GM12878 (cell line): ENCODE data around the gene SPDYC. TPM values are rescaled to one million over a fixed set of nuclear protein-coding genes. Genes with fewer than 3 reads are reported as not detected.

Source experiments
- ATAC-seq: fragments of 200-7000 bp; cut with Tn5 transposase; 3 replicates; pipeline ENCODE4 v1.9.1; 2020; ENCODE audit warnings: mild to moderate bottlenecking, moderate library complexity
- BruUV-seq: library from RNA; stranded (reverse); fragments of 400-500 nt; replicated peaks from 2 replicates; lab custom pipeline; 2021; lab: Mats Ljungman, UMichigan
- CTCF ChIA-PET: fragments of 300-600 bp; sonication (Branson Sonifier 250); formaldehyde crosslinking; extraction: SDS; loops from one replicate; lab custom pipeline; 2021; ENCODE audit warnings: inconsistent platforms; lab: Yijun Ruan, JAX
- POLR2A ChIA-PET: fragments of 350-600 bp; formaldehyde crosslinking; extraction: SDS; loops from one replicate; lab custom pipeline; 2021; ENCODE audit warnings: inconsistent platforms; lab: Charles Lee
- RAD21 ChIA-PET: fragments of 300-600 bp; sonication (Branson Sonifier 250); formaldehyde crosslinking; loops from one replicate; lab custom pipeline; 2023; ENCODE audit warnings: antibody characterized with exemption; ENCODE audit not compliant: unreplicated experiment; lab: Charles Lee
- SMC1A ChIA-PET: fragments of 300-600 bp; sonication (Branson Sonifier 250); formaldehyde crosslinking; loops from one replicate; lab custom pipeline; 2023; ENCODE audit not compliant: unreplicated experiment, uncharacterized antibody; lab: Charles Lee
- DNase-seq: peaks from one replicate; pipeline ENCODE4 v3.0.0-alpha.2; 2011; ENCODE audit warnings: low read depth, low spot score
- FAIRE-seq: peaks from 3 replicates; lab custom pipeline; 2011; peaks lifted over from hg19 to GRCh38; lab: Jason Lieb, UNC
- H2AFZ ChIP-seq: 2 replicates; pipeline ENCODE4 v1.6.0; 2011; ENCODE audit warnings: low read depth, low read length, control low read depth; ENCODE audit not compliant: control insufficient read depth
- H3K27ac ChIP-seq: 2 replicates; pipeline ENCODE4 v1.5.1; 2011; ENCODE audit warnings: control low read depth; ENCODE audit not compliant: control insufficient read depth, insufficient read depth
- H3K27me3 ChIP-seq, 2 experiments: replicated peaks in 1 of 2; 2 replicates each; pipeline versions ENCODE4 v1.6.0 to v1.6.1; 2011; ENCODE audit warnings: low read length in 1 of 2; ENCODE audit not compliant: control insufficient read depth in 2 of 2, insufficient read depth in 2 of 2
- H3K36me3 ChIP-seq, 2 experiments: 2 replicates each; pipeline ENCODE4 v1.5.1; 2011; ENCODE audit warnings: low read length in 1 of 2; ENCODE audit not compliant: control insufficient read depth in 2 of 2, insufficient read depth in 2 of 2
- H3K4me1 ChIP-seq: 2 replicates; pipeline ENCODE4 v1.6.1; 2011; ENCODE audit warnings: mild to moderate bottlenecking, low read length, moderate library complexity, mixed read lengths; ENCODE audit not compliant: control insufficient read depth, insufficient read depth
- H3K4me2 ChIP-seq: 2 replicates; pipeline ENCODE4 v1.6.0; 2011; ENCODE audit warnings: control low read depth; ENCODE audit not compliant: control insufficient read depth, insufficient read depth
- H3K4me3 ChIP-seq: fragments of 200-600 bp; sonication (generic); 2 replicates; pipeline ENCODE4 v1.5.1; 2016
- H3K79me2 ChIP-seq: 2 replicates; pipeline ENCODE4 v1.6.0; 2011; ENCODE audit warnings: low read length; ENCODE audit not compliant: control insufficient read depth, insufficient read depth
- H3K9ac ChIP-seq: 2 replicates; pipeline ENCODE4 v1.8.0; 2011; ENCODE audit warnings: low read length, control low read depth, mixed read lengths; ENCODE audit not compliant: control insufficient read depth, insufficient read depth
- H3K9me3 ChIP-seq: replicated peaks from 3 replicates; pipeline ENCODE4 v1.5.1; 2011; ENCODE audit warnings: mild to moderate bottlenecking, low read length; ENCODE audit not compliant: control insufficient read depth, insufficient read depth
- H4K20me1 ChIP-seq: 2 replicates; pipeline ENCODE4 v1.6.0; 2011; ENCODE audit not compliant: control insufficient read depth, insufficient read depth
- CEBPZ ChIP-seq: fragments of 150-350 bp; IDR thresholded peaks from 2 replicates; pipeline ENCODE4 v1.6.1; 2016; ENCODE audit warnings: low read depth, low read length
- EGR1 ChIP-seq, 2 experiments: IDR thresholded peaks; 1 replicate in 1 of 2; 2 replicates in 1 of 2; pipeline ENCODE4 v1.6.1; 2011 to 2012; ENCODE audit warnings: low read depth in 2 of 2, low read length in 2 of 2, borderline replicate concordance in 1 of 2, mild to moderate bottlenecking in 1 of 2, moderate library complexity in 1 of 2
- MXI1 ChIP-seq: fragments of 150-350 bp; IDR thresholded peaks from 2 replicates; pipeline ENCODE4 v1.6.1; 2011; ENCODE audit warnings: low read depth, mild to moderate bottlenecking, inconsistent platforms, low read length, improper control_type of control experiment
- SREBF2 ChIP-seq: IDR thresholded peaks from 2 replicates; pipeline ENCODE4 v1.6.1; 2012; ENCODE audit warnings: mild to moderate bottlenecking, low read length
- TAF1 ChIP-seq: IDR thresholded peaks from 2 replicates; pipeline ENCODE4 v1.6.1; 2011; ENCODE audit warnings: mild to moderate bottlenecking, low read depth, low read length, borderline replicate concordance
- WGBS: methylation state at CpG from one replicate; pipeline ENCODE4 v1.1.6; 2016; ENCODE audit warnings: low lambda C conversion rate; ENCODE audit not compliant: insufficient replicate concordance, insufficient coverage; ENCODE audit errors: missing lambda C conversion rate; 5-methylcytosine and 5-hydroxymethylcytosine counted together
- in situ Hi-C: fragments of 300-500 bp; cut with MboI; formaldehyde crosslinking; loops from 9 replicates; pipeline ENCODE4 v1.14.3; 2018; ENCODE audit warnings: mixed read lengths
- intact Hi-C: fragments of 100-400 bp; cut with micrococcal nuclease; formaldehyde crosslinking; loops from one replicate; pipeline ENCODE4 v1.14.2; 2022; ENCODE audit not compliant: unreplicated experiment
- polyA plus RNA-seq, 11 experiments: library from polyadenylated mRNA; depleted of rRNA in 4 of 11; unstranded in 6 of 11; stranded (reverse) in 5 of 11; fragments of >200 nt; fragmentation: Nextera tagmentation in 4 of 11; fragmentation: Illumina TruSeq in 1 of 11; extraction: Ambion mirVana in 4 of 11; extraction: Trizol in 1 of 11; gene quantifications; 1 replicate in 1 of 11; 2 replicates in 10 of 11; pipeline versions ENCODE4 v1.2.1 to v1.2.3, GENCODE V29; 2011 to 2016; ENCODE audit warnings: inconsistent platforms in 2 of 11, missing spikeins in 2 of 11, low read depth in 1 of 11
- total RNA-seq, 4 experiments: library from RNA; depleted of rRNA in 3 of 4; stranded (reverse); fragments of >200 nt in 3 of 4; fragmentation: Illumina TruSeq in 1 of 4; extraction: Trizol in 1 of 4; gene quantifications; 2 replicates each; pipeline versions ENCODE4 v1.2.1 to v1.2.3, GENCODE V29; 2013 to 2021
- TF ChIP-seq, protein P1 (sequence below): IDR thresholded peaks from 2 replicates; pipeline ENCODE4 v1.6.1; 2012; ENCODE audit warnings: improper control_type of control experiment, low read depth, low read length; ENCODE audit not compliant: insufficient replicate concordance

The SPDYC gene
- total and polyA plus RNA-seq, 10 of the 15 experiments (the other 5 are each of a cell fraction or from before 2014, with no cell fraction given): not detected

DNA sequence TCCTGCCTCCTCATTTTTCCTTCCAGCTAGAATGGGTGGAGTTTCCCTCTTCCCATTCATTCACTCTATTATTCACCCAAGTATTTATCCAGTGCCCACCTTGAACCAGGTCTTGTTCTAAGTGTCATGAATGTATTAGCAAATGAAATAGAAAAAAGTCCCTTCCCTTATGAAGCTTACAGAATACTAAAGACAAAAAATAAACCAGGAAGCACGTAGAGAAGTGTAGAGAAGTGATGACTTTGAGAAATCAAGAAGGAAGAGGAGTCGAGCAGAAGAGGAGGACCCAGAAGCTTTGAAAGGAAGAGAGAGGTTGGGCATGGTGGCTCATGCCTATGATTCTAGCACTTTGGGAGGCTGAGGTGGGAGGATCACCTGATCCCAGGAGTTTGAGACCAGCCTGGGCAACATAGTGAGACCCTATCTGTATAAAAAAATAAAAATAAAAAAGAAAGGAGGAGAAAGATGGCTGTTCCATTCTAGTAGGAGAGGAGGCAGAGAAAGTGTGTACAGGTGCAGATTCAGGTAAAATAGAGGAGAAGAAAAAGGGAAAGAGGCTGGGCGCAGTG, 18.6 kb upstream of the SPDYC start:
- Histone ChIP-seq H3K36me3 (no peaks in the 10 kb centered on the region), H3K79me2 (no peaks in the 10 kb centered on the region), H4K20me1 (no peaks in the 10 kb centered on the region), H3K27ac (peak overlapping the region; percentile 82), H3K9ac (no peak overlapping the region; the same call in 1 of the 2 replicates), H3K4me1 (peaks cover 29% of the 10 kb centered on the region), H3K4me3 (no peak overlapping the region), H2AFZ (peak overlapping the region; percentile 92), H3K9me3 (no peaks in the 10 kb centered on the region), H3K27me3 (no peaks in the 10 kb centered on the region; a peak in 1 of 4 replicates), H3K4me2 (peak overlapping the region; percentile 91)
- no peak for ATAC-seq
- BruUV-seq: no TSS peak
- DNase-seq: no peak
- FAIRE-seq: no peak
- RAD21 ChIA-PET: no interaction called here
- intact Hi-C loops: no loop called here
- SMC1A ChIA-PET: interaction anchor here (0.6 kb wide), 1 partner anchor 91 kb away, joined by 3 read pairs; no protein-coding TSS in a partner anchor
- no peak for TF ChIP-seq MXI1
- 47% methylated on average over 3 of the region's 3 CpGs for WGBS
- in situ Hi-C loops: no loop called here
- POLR2A ChIA-PET: interaction anchor here (1.2 kb wide), 1 partner anchor 16 kb away, joined by 3 read pairs; no protein-coding TSS in a partner anchor
- CTCF ChIA-PET: interaction anchor here (0.8 to 0.9 kb wide), 2 partner anchors 40 to 41 kb away, joined by 3 read pairs; partner anchors contain the start of gene TM7SF2

GRCh38 chr11:65152122-65152521, 17.9 kb upstream of the SPDYC start:
- intact Hi-C loops: no loop called here
- H3K4me2 ChIP-seq: peak overlapping the region; percentile 40; the same call in 1 of the 2 replicates
- TF ChIP-seq, protein P1, sequence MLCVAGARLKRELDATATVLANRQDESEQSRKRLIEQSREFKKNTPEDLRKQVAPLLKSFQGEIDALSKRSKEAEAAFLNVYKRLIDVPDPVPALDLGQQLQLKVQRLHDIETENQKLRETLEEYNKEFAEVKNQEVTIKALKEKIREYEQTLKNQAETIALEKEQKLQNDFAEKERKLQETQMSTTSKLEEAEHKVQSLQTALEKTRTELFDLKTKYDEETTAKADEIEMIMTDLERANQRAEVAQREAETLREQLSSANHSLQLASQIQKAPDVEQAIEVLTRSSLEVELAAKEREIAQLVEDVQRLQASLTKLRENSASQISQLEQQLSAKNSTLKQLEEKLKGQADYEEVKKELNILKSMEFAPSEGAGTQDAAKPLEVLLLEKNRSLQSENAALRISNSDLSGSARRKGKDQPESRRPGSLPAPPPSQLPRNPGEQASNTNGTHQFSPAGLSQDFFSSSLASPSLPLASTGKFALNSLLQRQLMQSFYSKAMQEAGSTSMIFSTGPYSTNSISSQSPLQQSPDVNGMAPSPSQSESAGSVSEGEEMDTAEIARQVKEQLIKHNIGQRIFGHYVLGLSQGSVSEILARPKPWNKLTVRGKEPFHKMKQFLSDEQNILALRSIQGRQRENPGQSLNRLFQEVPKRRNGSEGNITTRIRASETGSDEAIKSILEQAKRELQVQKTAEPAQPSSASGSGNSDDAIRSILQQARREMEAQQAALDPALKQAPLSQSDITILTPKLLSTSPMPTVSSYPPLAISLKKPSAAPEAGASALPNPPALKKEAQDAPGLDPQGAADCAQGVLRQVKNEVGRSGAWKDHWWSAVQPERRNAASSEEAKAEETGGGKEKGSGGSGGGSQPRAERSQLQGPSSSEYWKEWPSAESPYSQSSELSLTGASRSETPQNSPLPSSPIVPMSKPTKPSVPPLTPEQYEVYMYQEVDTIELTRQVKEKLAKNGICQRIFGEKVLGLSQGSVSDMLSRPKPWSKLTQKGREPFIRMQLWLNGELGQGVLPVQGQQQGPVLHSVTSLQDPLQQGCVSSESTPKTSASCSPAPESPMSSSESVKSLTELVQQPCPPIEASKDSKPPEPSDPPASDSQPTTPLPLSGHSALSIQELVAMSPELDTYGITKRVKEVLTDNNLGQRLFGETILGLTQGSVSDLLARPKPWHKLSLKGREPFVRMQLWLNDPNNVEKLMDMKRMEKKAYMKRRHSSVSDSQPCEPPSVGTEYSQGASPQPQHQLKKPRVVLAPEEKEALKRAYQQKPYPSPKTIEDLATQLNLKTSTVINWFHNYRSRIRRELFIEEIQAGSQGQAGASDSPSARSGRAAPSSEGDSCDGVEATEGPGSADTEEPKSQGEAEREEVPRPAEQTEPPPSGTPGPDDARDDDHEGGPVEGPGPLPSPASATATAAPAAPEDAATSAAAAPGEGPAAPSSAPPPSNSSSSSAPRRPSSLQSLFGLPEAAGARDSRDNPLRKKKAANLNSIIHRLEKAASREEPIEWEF: no peak
- no peak for TF ChIP-seq EGR1 (IDR thresholded peaks at IDR 0.05; ENCODE audit: borderline replicate concordance in 1 of 2, low read depth in 2 of 2, low read length in 2 of 2)
- no peak for TF ChIP-seq CEBPZ
- no peak for TF ChIP-seq SREBF2
- peak; percentile 19; the same call in 1 of the 2 replicates for TF ChIP-seq TAF1

More at GRCh38 chr11:65152122-65152521, 17.9 kb upstream of the SPDYC start:
- H3K27me3 ChIP-seq: no peaks in the 10 kb centered on the region; a peak in 1 of 4 replicates
- no peaks in the 10 kb centered on the region for H3K36me3 ChIP-seq
- ChIA-PET CTCF (interaction anchor here (0.7 to 0.9 kb wide), 3 partner anchors 40 to 45 kb away, joined by 3 read pairs; partner anchors contain the start of gene TM7SF2), SMC1A (no interaction called here), RAD21 (interaction anchor here (0.7 kb wide), 1 partner anchor 181 kb away, joined by 3 read pairs; no protein-coding TSS in a partner anchor), POLR2A (interaction anchor here (1.2 kb wide), 1 partner anchor 17 kb away, joined by 3 read pairs; no protein-coding TSS in a partner anchor)
- no peak overlapping the region for H3K4me3 ChIP-seq
- in situ Hi-C loops: no loop called here
- WGBS: 27% methylated on average over 2 of the region's 2 CpGs
- H3K9me3 ChIP-seq: no peaks in the 10 kb centered on the region
- DNase-seq (no peak), FAIRE-seq (no peak), ATAC-seq (peak; percentile 40)
- peak overlapping the region; percentile 35 for H3K27ac ChIP-seq
- H3K4me1 ChIP-seq: peaks cover 29% of the 10 kb centered on the region
- peak overlapping the region; percentile 62 for H2AFZ ChIP-seq
- no TSS peak for BruUV-seq
- H3K79me2 ChIP-seq: no peaks in the 10 kb centered on the region
- no peak overlapping the region for H3K9ac ChIP-seq
- no peaks in the 10 kb centered on the region for H4K20me1 ChIP-seq
